Spleen (tissue), 7 donors: ENCODE measurements around the gene C8B.

Experiments used
- POLR2A ChIP-seq, 3 donors: fragments of 450-650 bp; IDR thresholded peaks; one replicate each; pipeline ENCODE4 v1.5.1; 2017; ENCODE audit warnings: antibody characterized with exemption in 3 of 3, mild to moderate bottlenecking in 1 of 3
- POLR2AphosphoS5 ChIP-seq, 3 donors: sonication (generic); formaldehyde crosslinking; IDR thresholded peaks; one replicate each; pipeline ENCODE4 v1.5.1; 2017; ENCODE audit warnings: antibody characterized with exemption in 3 of 3
- TF ChIP-seq, protein P1 (sequence below), 11 experiments: fragments of 200-600 bp in 7 of 11; fragments of 450-650 bp in 4 of 11; sonication (generic) in 4 of 11; IDR thresholded peaks in 8 of 11; conservative IDR thresholded peaks in 3 of 11; 1 replicate in 7 of 11; 2 replicates in 4 of 11; pipeline versions ENCODE4 v1.4.0 to v1.8.0; 2016 to 2021; ENCODE audit warnings: antibody characterized with exemption in 11 of 11, inconsistent platforms in 4 of 11, mild to moderate bottlenecking in 1 of 11
- donor health status: DM: no; HTN: no; CAD: no; lungs with moderate emphysema.
- donor health status: DM: no; HTN: no; CAD: no.
- donor health status: DM: no; HTN: no; CAD: no.

DNA sequence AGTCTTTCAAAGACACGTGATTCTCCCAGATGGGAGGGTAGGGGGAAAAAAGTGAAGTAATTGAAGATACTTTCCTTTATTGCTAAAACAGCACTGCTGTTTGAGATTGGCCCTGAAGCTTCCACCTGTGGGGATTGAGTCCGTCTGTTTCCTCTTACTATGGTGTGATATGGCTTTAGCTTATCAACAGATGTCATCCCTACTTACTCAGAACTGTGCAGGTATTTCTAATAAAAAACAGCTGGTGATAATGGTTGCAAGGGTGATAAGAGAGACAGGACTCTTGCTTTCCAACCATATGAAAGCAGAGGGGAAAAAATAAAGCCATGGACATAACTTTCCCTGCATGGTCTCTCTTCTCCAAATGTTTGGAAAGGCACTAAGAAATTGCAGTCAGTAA lies 41.7 kb upstream of the C8B start:
- no peak for TF ChIP-seq POLR2AphosphoS5 (IDR thresholded peaks at IDR 0.05)
- TF ChIP-seq POLR2A (IDR thresholded peaks at IDR 0.05): no peak
- TF ChIP-seq, protein P1, sequence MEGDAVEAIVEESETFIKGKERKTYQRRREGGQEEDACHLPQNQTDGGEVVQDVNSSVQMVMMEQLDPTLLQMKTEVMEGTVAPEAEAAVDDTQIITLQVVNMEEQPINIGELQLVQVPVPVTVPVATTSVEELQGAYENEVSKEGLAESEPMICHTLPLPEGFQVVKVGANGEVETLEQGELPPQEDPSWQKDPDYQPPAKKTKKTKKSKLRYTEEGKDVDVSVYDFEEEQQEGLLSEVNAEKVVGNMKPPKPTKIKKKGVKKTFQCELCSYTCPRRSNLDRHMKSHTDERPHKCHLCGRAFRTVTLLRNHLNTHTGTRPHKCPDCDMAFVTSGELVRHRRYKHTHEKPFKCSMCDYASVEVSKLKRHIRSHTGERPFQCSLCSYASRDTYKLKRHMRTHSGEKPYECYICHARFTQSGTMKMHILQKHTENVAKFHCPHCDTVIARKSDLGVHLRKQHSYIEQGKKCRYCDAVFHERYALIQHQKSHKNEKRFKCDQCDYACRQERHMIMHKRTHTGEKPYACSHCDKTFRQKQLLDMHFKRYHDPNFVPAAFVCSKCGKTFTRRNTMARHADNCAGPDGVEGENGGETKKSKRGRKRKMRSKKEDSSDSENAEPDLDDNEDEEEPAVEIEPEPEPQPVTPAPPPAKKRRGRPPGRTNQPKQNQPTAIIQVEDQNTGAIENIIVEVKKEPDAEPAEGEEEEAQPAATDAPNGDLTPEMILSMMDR (IDR thresholded peaks at IDR 0.05 in 8 of 11, conservative IDR thresholded peaks at IDR 0.05 in 3 of 11): no peak
